ENCODE results near the gene RDM1.
A peak's percentile ranks its signal among the peaks of the same experiment; 100 is the strongest.
"Not testable (repeated sequence)": the region's sequence is repeated elsewhere in the genome, so short reads cannot be mapped to it uniquely, and the experiment has no call there.

RDM1 gene, protein sequence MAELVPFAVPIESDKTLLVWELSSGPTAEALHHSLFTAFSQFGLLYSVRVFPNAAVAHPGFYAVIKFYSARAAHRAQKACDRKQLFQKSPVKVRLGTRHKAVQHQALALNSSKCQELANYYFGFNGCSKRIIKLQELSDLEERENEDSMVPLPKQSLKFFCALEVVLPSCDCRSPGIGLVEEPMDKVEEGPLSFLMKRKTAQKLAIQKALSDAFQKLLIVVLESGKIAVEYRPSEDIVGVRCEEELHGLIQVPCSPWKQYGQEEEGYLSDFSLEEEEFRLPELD

DNA sequence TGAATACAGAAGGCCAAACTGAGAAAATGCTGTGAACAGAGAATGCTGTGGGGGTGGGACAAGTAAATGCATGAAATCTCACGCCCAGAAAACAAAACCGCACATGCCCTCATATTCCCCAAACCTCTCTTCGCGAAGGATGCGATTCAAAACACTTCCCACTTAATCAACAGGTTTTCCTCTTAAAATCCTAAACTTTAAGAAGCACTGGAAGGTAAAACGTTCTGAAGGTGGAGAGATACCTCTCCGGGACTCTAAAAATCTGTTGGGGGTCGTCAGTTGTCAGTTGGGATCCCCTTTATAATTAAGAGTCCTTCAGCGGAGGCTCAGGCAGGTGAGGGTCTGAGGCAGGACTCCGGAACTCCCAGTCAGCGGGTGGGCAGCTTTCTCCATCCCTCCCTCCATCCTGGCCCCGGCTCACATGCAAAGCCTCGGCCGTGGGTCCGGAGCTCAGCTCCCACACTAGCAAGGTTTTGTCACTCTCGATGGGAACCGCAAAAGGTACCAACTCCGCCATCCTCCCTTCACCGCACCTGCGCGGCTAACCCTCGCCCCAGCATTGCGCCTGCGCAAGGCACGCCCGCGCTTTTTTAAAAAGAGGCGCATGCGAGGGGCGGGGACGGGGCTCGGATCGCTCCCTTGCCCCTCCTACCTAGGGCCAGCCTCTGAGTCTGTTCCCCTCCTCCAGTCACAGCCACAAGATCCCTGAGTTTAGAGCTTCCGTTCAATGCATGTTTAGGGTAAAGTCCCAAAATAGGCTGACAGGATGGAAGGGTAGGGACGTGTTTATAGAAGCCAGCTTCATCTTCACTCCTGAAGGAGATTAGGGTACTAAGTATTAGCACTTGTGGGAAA, at the start of gene RDM1:
Gene RDM1, minus strand, starts transcription at position 563 of the 855 bp plus-strand sequence. Its CDS starts 46 bp downstream, at position 517.
- DNase-seq, result peak in 49 of 58 donors; percentile 2 to 63 (median 26)

DNA sequence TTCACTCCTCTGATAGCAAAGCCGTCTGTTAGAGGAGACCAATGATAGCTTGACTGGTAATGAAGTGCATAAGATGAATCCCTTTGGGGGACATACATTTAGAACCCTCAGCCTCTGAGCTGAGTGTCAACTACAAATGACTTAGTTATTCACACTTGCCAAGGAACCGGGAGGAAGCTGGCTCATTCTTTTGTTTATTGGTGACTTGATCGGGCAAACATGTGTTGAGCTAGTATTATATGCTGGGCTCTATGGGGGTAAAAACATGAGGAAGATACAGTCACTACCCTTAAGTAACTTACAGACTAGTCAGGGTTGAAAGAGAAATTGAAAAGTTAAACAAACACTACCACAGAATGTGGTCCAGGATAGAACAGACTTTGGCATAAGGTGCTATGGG, 47.8 kb upstream of the RDM1 start:
- DNase-seq, result no peak

DNA sequence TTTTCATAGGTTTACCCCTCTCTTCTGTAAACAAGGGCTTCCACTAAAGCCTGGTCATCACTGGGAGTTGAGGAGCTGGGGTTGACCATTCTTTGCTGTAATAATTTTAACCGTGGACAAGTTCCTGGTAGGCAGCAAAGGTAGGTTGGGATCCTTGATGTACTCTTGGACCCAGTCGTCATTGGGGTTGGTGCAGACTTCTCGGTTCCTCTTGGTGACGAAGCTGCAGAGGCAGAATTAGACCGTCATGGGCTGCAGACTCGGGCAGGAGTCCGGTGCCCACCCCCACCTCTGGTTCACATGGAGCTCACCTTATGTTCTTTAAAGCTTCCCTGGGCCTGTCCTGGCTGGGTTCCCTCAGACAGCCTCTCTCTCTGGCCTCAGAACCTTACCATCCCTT, 46.9 kb upstream of the RDM1 start:
- no peak for DNase-seq

DNA sequence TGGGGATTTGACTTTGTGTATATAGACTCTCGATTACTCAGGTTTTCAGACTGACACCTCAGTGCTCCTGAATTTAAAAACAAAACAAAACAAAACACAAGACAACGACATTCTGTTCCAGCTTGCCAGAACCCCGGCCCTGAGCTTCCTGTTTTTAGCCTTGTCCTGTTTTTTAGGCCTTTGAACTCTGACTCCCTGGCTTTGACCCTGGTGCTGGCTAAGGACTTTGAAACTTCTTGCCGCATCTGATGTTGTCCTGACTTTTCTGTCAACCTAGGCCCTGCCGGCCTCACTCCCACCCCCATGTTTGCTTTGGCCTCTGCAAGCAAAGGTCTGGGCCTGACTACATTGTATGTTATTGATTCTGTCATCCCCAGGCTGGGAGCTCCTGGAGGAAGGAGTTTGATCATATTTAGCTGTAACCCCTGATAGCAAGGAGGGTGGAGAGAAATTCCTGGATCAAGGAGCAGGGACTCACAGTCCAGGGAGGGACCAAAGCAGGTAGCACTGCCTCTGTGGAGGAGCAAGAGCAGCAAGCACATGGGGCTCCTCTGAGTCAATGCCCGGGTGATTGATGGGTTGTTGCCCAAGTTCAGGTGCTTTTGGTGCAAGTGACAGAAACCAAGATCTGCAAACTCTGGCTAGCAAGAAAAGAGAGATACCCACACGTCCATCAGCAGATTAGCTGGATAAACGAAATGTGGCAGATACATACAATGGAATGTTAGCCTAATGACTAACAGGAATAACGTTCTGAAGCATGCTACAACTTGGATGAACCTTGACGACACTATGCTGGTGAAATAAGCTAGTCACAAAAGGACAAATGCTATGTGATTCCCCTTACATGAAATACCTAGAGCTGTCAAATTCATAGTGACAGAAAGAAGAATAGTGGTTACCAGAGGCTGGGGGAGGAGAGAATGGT, 43.0 kb upstream of the RDM1 start:
- no peak for DNase-seq

DNA sequence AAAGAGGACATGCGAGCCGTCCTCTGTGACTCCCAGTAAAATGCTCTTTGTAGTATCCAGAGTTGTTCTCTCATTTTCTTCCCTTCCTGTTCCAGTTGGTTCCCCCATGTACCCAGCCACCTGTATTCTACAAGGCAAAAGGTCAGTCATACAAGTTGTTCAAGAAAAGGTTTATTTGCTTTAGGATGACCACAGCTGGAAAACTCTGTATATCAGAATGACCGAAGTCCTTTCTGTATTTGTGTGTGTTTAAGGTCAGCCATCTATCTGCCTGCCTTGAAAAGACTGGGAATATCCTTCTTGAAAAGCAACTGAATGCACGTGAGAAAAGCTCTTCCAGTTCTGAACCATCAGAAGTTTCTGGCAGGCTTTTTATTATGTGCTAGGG, 42.4 kb upstream of the RDM1 start:
- no peak for DNase-seq

DNA sequence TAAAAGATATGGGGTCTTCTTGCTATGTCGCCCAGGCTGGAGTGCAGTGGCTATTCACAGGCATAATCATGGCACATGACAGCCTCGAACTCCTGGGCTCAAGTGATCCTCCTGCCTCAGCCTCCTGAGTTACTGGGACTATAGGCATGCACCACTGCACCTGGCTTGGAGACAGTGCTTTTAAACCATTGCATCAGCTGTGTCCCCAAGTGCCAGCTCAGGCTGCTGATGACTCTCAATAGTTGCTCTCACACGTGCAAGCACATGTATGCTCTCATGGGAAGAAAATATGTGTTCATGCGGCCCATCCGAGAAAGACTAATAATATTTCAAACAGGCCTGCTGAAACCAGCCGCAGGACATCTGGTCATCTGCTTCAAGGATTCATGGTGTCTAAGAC, 42.0 kb upstream of the RDM1 start:
- DNase-seq, result no peak

DNA sequence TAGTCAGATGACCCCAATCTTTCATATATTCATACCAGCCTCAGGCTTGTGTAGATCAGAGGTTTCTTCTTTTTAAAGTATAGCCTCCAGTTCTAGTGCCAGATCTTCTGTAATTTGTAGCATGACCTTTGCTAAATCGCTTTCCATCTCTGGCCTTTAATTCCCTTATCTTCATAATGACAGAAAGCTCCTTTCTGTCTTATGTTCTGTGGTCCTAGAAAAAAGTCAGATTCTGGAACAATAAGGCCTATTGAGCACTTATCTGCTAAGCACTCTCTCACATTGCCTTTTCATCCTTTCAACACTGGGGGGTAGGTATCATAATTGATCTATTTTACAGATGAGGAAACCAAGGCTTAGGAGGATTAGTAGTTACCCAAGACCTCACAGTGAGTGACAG, 41.5 kb upstream of the RDM1 start:
- DNase-seq, result no peak

DNA sequence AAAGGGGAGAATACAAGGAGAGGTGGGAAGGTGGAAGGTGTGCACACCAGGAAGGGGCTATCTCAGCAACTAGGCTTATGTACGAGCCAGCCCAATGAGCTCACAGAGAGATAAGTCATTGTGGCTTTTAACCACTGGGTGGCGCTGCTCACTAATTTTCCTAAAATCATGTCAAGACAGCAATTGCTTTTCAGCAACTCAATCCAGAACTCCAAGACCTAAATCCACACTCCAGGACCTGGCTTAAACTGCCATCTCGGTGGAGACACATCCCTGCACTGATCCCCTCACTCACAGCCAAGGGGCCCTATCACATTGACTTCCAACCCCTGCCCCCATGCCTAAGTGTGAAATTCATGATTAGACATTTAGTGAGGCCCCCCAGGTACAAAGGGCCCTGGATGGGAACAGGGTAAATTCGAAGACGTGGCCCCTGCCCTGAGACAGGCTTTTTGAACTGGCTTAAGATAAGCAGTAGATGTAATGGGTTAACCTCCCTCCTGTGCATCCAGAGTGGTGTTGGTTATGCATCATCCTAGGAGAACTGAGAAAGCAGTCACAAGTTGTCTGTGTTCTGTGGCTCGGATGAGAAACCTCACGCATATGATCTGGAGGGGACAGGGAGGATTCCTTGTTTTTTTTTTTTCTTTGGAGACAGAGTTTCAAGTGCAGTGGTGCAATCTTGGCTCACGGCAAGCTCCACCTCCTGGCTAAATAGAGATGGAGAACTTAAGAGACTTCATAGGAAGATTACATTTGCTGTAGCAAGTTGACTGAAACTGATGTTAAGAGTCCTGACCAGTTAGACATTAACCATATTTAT, 39.2 kb upstream of the RDM1 start:
- peak in 56 of 58 donors; percentile 2 to 88 (median 43) for DNase-seq

DNA sequence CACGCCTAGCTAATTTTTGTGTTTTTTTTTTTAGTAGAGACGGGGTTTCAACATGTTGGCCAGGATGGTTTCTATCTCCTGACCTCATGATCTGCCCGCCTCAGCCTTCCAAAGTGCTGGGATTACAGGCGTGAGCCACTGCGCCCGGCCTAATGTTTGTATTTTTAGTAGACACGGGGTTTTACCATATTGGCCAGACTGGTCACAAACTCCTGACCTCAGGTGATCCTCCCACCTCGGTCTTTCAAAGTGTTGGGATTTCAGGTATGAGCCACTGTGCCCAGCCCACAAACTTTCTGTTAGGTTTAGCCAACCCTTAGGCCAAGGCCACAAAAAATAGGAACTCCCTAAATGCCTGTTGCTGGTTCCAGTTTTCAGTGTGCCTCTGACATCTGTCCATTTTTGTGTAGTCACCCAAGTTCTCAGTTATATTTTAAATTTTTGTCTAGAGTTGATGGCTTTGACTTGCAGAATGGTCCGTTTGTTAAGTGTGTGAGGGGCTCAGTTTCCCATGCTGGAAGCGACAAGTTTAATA, 38.0 kb upstream of the RDM1 start:
- DNase-seq, result no peak

DNA sequence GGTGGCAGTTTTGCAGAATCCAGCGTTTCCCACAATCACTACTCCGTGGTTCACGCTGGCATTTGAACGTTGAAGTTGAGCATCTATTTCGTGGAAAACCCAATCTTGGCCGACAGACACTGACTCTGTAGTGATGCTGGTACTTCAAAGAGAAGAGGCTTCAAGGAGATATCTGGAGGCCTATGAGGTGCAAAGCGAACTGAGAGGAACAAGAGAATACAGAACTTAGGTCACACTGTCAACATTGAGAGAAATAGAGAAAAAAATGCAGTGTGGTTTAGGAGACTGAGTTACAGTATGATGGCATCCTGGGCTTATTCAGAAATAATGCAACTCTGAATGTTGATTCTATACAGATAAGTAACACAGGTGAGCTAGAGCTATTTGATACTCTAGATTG, 34.7 kb upstream of the RDM1 start:
- DNase-seq, result no peak

DNA sequence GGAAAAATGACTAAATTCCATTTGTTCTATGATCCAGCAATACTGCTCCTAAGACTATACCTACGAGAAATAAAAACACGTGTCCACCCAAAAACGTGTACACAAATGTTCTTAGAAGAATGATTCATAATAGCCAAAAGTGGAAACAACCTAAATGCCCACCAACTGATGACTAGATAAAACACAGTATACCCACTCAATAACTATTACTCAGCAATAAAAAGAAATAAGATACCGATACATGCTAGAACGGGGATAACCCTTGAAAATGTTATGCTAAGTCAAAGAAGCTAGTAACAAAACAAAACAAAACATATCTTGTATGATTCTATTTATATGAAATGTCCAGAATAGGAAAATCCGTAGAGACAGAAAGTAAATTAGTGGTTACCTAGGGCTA, 33.1 kb upstream of the RDM1 start:
- no peak for DNase-seq

DNA sequence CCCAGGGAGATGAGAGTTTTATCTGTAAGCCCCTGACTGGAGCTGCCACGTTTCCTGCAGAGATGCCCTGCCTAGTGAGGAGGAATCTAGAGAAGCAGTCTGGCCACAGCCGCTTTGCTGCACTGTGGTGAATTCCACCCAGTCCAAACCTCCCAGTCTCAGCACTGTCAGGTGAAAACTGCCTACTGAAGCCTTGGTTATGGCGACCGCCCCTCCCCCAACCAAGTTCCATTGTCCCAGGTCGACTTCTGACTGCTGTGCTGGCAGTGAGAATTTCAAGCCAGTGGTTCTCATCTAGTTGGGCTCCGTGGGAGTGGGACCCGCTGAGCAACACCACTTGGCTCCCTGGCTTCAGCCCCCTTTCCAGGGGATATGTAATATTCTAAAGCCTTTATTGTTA, 23.1 kb upstream of the RDM1 start:
- no peak for DNase-seq

DNA sequence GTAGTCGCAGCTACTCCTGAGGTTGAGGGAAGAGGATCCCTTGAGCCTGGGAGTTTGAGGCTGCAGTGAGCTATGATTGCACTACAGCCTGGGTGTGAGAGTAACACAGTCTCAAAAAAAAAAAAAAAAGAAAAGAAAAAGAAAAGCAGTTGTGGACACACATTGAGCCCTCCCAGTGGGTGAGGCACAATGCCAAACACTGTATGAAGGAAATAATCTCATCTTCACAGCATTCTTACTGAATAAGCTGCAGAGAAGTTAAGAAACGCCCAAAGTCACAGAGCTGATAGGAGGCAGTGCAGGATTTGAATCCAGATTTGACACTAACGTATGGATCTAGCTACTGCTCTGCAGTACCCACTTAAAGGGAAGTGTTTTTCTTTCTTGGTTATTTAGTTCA, 18.8 kb upstream of the RDM1 start:
- DNase-seq, result no peak

DNA sequence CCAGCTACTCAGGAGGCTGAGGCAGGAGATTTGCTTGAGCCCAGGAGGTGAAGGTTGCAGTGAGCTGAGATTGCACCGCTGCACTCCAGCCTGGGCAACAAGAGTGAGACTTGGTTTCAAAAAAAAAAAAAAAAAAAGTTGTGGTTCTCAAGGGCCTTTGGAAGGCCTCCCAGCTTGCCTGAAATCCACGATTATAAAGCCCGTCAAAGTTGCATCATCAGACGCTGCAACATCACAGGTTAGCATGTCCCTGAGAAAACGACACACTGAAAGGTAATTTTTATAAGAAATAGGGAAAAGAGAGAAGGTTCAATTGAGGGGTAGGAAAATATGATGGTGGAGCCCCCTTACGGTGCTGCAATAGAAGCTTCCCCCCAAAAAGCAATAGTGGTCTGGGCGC, 17.5 kb upstream of the RDM1 start:
- no peak for DNase-seq

DNA sequence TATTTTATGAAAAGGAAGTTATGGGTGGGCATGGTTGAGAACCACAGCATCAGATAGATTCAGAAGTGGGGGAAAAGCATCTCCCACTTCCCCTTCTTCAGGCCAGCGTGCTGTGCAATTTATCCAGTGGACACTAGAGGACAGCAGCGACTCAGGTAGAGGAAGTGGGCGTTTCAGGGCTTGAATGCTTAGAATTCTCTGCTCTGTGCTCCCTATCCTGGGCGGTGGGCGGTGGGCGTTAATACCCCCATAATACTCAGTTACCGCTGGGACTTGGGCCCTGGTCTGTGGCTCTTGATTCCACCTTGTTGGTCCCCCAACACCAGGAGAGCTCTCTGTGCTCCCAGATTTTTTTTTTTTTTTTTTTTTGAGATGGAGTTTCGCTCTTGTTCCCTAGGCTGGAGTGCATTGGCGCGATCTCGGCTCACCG, 16.6 kb upstream of the RDM1 start:
- DNase-seq, result peak in 12 of 58 donors; percentile 1 to 25 (median 9)

DNA sequence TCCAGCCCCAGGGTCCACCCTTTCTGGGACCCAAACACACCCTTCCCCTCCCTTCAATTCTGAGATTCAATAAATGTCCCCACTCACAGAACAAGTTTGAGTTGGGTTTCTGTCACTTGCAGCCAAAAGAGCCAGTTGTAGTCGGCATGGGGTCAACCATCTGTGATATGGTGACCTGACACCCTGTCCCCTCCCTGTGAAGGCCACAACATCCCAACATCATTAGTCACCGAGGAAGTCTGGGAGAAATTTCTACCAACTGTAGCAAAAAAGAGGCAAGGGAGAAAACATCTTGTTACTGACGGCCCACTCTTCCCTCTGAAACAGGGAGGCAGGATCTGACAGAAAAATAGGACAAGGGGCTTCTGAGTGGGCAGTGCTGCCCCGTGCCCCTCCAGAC, 13.6 kb upstream of the RDM1 start:
- no peak for DNase-seq

DNA sequence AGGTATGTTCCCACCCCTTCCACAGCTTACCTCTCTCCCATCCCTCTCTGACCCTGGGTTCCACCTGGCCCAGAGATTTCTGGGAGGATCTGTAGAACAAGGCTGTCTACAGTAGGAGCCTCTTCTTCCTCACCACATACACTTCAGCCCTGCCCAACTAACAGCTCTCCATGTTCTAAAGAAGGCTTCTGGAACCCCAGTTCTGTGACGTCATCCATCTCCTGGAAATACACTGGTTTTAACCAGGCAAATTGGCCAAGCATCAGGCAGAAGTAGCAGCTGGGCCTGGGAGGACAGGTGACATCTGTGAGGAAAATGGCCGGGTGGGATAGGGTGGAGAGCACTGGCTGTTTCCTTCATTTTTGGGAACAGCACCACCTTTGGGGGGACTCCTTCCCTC, 13.0 kb upstream of the RDM1 start, which contains the start of gene LYZL6:
Gene LYZL6, minus strand, starts transcription at position 177 of the 400 bp plus-strand sequence. CDS start 4,357 bp downstream, outside the sequence.
- no peak for DNase-seq

DNA sequence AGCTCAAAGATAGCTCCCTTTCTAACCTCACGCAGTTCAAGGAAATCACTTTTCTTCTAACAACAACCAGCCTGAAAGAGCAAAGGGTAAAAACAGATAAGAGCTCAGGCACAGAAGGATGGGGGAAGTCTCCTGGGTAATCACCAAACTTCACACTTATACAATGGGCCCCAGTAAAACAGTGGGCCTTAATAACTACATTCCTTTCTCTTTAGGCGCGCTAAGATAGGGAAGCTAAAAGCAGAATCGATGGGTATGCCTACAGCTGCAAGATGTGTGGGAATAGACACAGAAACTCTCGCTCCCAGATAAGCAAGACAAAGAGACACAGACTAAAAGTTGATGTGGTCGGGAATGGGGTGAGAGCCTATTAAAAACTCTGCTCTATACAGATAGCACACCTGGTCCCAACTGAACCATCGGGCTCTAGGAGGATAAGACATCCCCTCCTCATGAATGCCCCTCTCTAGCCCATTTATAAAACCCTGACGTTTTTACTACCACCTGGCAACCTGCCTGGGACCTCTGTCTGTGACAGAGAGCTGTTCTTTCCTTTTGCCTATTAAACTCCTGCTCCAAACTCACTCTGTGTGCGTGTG, 12.1 kb upstream of the RDM1 start:
- no peak for DNase-seq

DNA sequence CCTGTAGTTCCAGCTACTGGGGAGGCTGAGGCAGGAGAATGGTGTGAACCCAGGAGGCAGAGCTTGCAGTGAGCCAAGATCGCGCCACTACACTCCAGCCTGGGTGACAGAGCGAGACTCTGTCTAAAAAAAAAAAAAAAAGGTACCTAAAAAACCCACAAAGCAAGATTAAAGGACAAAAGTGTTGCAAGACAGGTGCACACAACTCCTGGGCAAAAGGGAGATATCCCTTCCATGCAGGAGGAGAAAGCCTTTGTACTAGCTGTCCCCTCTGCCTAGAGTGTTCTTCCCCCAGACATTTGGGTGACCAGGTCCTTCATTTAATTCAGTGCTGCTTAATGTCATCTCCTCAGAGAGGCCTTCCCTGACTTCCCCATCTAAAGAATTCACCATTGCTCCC, 7.9 kb upstream of the RDM1 start:
- DNase-seq, result not testable (repeated sequence)

DNA sequence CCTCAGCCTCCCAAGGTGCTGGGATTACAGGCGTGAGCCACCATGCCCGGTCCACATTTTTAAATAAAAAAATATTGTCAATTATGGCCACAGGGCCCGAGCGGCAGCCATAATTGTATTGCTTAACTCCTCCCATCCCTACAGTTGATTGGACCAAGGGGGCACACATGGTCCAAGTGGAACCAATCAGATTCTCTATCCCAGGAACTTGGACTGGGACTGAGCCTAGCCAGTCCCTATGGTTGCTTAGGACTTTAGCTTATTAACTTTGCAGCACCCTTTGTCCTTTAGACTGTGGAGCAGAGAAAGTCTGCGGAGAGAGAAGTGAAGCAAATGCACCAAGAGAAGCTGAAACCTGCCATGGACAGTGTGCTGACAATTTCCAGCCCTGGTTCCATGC, 5.5 kb upstream of the RDM1 start:
- DNase-seq, result no peak
